NT2/D1 (cell line): ENCODE measurements around the gene HPS5.

ENCODE experiments used
- SUZ12 ChIP-seq: IDR thresholded peaks from 2 replicates; pipeline ENCODE4 v1.6.1; 2011; ENCODE audit not compliant: insufficient read length, insufficient read depth; ENCODE audit errors: extremely low read depth
- ZNF274 ChIP-seq: IDR thresholded peaks from 2 replicates; pipeline ENCODE4 v1.6.1; 2011; ENCODE audit warnings: mild to moderate bottlenecking, low read depth, low read length

GRCh38 chr11:18312663-18313420 is 9.1 kb downstream of the HPS5 start:
- TF ChIP-seq SUZ12 (no peak), ZNF274 (no peak)
